ENCODE measurements around the gene MRFAP1.
A peak's percentile ranks its signal among the peaks of the same experiment; 100 is the strongest.
"Not testable (repeated sequence)": the region's sequence is repeated elsewhere in the genome, so short reads cannot be mapped to it uniquely, and the experiment has no call there.

MRFAP1 gene

GRCh38 chr4:6610856-6611430 is 29.5 kb upstream of the MRFAP1 start:
- no peak for DNase-seq (ENCODE audit: low spot score)

DNA sequence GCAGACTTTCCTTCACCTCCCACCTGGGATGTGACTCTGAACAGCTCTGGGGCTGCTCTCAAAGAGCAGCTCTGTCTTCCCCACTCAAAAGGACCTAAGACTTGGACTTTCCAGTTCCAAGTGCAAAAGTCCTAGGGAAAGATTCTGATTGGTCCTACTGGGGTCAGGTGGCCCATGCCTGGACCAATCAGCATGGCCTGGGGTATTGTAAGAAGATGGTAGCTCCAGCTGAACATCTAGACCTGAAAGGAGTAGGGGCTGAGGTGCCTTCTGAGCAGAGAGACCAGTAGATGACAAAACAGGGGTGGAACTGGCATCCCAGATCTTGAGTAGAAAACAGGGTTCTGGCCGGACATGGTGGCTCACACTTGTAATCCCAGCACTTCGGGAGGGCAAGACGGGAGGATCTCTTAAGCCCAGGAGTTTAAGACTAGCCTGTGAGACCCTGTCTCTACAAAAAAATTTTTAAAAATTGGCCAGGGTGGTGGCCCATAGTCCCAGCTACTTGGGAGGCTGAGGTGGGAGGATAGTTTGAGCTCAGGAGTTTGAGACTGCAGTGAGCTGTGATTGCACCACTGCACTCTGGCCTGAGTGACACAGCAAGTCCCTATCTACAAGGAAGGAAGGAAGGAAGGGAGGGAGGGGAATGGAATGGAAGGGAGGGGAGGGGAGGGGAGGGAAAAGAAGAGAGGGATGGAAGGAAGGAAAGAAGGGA is 27.4 kb upstream of the MRFAP1 start:
- DNase-seq (ENCODE audit: low spot score) = no peak

DNA sequence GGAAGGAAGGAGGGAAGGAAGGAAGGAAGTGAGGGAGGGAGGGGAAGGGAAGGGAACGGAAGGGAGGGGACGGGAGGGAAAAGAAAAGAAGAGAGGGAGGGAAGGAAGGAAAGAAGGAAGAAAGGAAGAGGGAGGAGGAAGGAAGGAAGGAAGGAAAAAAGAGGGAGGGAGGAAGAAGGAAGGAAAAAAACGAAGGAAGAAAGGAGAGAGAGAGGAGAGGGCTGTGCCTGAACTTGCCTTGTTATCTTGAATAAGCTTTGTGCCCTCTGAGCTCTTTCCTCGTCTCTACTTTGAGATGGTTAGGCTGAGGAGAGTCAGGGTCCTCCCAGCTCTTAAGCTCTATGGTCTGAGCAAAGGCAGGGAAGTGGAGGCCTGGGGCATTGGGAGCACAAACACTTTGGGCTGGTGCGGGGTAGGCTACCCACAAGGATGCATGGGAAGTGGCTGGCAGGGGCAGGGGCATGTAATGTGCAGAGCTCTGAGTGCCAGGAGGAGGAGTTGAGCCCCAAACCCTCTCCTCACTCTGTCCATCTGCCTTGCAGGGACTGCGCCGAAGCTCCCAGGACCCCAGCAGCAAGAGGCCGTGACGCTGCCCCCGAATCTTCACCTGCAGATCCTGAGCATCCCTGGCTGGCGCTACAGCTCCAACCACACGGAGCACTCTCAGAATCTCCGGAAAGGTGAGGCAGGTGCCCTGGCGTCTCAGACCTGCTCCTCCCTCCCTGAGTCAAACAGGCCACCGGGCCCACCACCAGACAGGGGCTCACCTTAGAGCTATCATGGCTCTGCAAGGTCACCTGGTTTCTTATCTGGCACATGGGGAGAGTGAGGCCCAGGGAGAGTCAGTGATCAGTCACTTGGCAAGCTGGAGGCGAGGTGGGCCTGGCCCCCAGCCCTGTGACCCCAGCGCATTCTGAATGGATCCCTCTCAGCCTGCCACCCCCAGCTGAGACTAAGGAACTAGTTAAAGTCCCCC is 26.5 kb upstream of the MRFAP1 start:
- DNase-seq (ENCODE audit: low spot score) = no peak

DNA sequence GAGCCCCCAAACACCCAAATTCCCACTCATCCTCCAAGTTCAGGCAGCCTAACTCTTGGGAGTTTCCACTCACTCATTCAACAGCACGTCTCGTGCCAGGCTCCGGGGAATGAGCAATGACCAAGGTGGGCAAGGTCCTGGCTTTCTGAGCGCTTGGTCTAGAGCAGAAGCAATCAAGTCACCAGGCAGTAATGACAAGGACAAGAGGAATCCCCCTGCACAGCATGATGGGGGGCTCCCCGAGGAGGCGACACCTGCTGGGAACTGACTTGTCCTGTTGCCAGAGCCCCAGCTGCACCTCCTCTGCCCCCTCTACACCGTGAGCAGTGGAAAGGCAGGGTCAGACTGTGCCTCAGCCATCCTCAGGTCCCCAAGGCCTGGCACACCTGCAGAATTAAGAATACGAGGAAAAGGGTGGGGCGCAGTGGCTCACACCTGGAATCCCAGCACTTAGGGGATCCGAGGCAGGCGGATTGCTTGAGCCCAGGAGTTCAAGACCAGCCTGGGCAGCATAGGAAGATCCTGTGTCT is 25.7 kb upstream of the MRFAP1 start:
- DNase-seq (ENCODE audit: low spot score) = no peak

DNA sequence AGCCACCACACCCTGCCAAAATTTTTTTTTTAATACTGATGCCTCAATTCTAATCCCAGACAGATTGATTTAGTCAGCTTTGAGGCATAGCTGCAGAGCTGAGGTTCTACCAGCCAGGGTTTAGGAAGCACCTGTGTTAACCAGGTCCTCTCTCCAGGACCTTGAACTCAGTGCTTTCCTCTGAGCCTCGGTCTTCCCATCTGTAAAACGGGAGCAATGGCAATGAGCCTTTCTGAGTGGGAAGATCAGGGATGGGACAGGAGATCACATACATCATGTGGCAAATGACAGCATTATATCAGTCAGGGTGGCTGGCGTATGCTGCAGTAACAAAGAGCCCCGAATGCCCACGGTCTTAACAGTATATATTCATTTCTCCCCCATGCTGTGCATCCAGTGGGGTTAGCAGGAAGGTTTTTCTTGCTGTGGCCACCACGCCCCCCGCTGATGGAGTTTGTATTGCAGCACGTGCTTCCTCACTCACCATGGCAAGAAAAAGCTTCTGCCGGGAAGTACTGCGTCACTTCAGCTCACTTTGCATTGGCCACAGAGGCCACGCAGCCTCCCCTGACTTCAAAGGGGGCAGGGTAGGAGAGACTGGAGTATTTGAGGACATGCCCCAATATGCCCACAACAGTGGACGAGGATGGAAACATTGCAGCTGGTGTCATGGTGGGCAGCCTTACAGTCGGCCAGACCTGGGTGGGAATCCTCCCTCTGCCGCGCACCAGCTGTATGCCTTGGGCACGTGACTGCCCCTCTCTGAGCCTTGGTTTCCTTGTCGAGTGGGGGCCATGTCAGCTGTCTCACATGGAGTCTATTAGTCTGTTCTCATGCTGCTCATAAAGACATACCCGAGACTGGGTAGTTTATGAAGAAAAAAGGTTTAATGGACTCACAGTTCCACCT is 24.1 kb upstream of the MRFAP1 start:
- no peak for DNase-seq (ENCODE audit: low spot score)

DNA sequence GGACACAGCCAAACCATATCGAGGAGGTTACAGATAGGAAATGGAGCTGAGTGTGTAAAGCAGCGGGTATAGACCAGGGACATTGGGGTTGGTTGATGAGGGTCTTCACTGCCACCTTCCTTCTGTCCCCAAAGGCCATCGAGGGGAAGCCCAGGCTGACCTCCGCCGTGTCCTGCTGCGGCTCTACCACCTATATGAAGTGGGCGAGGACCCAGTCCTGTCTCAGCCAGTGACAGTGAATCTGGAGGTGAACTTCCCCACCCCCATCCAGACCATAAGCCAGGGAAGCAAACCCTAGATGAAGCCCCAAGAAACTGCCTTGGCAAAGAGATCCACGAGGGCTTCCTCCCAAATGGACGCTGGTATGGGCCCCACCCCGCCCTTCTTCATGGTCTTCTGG is 23.2 kb upstream of the MRFAP1 start:
- DNase-seq (ENCODE audit: low spot score) = no peak

GRCh38 chr4:6618386-6619115 is 21.9 kb upstream of the MRFAP1 start:
- no peak for DNase-seq (ENCODE audit: low spot score)

- no peak for DNase-seq (ENCODE audit: low spot score)
These were observed 21.4 kb upstream of the MRFAP1 start for GRCh38 chr4:6619116-6619465.

DNA sequence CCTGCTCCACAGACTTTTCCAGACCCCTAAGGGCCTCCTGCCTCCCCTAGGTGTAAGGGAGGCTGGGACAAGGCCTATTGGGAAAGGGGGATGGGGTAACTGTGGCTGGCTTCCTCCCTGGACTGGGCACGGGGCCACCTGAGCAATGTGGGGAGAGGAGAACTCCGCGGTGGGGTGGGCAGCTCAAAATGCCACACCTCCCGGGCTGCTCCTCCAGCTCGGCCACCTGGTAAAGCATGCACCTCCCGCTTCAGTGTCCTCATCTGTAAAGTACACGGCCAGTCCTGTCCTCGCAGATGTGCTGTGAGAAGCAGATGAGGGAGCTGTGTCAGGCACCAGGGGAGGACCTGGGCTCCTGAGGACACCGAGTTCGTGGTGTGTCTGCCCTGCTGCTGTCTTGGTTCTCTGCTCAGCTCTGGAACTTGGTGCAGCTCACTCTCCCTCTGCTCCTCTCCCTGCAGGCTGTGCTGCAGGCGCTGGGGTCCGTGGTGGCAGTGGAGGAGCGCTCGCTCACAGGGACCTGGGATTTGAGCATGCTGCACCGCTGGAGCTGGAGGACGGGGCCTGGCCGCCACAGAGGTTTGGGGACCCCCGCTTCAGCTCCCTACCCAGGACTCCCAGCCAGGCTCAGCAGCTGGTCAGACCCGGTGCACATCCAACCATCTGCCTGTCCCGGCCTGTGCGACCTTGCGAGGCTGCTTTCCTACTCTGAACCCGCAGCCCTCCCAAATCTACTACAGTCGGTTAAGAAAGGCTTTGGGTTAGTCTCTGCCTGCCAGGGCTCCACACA is 20.8 kb upstream of the MRFAP1 start:
- no peak for DNase-seq (ENCODE audit: low spot score)

DNA sequence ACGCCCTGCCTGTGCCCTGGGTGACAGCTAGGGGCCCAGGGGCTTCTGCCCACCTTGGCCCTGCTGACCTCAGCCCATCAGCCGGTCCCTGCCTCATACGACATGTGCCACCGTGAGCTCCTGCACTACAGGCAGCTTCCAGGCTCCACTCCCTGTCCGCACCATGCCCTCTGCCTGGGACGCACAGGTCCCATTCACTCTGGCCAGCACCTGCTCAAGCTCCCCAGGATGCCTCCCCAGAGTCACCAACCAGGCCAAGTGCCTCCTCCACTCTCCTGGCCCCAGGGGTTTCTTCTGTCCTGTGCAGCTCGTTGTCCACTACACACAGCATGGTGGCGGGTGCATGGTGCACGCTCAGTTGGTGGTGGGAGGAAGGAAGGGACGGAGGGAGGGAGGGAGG is 20.2 kb upstream of the MRFAP1 start:
- DNase-seq (ENCODE audit: low spot score) = no peak

DNA sequence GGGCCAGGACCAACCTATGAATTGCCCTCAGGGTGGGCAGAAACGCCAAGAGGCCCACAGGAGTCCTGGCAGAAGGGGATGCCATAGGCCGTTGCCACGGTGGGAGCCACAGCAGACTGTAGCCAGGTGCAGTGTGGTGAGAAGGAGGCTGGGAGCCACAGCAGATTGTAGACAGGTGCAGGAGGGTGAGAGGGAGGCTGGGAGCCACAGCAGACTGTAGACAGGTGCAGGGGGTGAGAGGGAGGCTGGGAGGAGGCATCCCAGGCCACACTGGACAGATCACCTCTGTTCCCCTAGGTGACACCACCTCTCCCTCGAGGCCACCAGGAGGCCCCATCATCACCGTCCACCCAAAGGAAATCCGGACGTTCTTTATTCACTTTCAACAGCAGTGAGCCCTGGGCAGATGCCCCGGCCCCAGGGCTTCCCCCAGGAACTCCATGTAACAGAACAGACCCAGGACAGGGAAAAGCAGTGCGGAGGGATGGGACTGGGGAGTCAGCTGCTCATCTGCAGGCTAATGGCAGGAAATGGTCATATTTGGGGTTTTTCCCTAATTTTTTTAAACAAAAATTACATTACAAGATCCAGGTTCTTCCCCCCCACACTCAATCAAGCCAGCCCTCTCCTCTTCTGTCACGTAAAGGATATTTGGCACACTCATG is 19.5 kb upstream of the MRFAP1 start:
- DNase-seq (ENCODE audit: low spot score) = no peak

DNA sequence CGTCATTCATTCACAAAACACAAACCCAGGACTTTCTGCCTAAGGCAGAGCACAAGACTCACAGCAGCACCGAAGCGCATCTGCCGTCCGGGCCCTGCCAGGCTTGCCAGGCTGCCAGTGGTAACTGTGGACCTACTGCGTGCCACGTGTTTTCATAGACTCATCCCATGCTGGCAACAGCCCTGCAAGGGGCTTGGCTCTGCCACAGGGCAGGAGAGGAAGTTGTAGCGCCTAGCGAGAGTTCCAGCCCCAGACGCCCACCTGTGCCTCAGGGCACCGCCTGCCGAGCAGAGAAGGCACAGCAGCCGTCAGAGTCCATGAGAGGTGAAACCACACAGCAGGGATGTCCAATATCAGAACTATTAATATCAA is 18.9 kb upstream of the MRFAP1 start:
- DNase-seq (ENCODE audit: low spot score) = no peak

DNA sequence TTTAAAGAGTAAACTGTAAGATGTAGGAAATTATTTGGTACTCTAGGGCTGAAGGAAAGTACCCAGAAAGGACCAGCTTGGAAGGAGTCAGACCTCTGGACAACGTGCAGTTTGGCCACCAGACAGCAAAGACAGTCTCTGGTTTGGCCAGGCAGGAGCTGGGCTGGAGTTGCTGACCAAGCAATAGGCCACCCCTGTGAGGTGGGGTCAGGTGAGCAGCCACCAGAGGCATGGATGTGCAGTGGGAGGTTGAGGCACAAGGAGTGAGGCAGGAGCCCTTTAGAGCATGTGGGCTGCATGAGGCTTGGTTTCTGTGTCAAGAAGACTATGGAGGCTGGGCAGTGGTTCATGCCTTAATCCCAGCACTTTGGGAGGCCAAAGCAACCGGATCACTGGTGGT is 17.7 kb upstream of the MRFAP1 start:
- DNase-seq (ENCODE audit: low spot score) = no peak

DNA sequence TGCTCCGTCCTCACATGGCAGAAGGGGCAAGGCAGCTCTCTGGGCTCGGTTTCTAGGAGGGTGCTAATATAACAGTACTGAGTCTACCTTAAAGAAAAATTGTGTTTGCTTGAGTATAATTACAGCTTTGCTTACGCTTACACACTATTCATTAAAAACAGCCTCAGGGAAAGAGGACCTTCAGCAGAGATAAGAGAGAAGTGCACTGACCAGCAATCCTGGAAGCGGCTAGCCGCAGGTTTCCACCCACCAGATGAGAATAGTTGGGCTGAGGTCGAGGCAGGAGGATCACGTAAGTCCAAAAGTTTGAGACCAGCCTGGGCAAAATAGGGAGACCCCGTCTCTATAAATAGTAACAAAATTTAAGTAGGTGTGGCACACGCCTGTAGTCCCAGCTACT is 15.2 kb upstream of the MRFAP1 start:
- DNase-seq (ENCODE audit: low spot score) = no peak

GRCh38 chr4:6626066-6626465 is 14.4 kb upstream of the MRFAP1 start:
- no peak for DNase-seq (ENCODE audit: low spot score)

DNA sequence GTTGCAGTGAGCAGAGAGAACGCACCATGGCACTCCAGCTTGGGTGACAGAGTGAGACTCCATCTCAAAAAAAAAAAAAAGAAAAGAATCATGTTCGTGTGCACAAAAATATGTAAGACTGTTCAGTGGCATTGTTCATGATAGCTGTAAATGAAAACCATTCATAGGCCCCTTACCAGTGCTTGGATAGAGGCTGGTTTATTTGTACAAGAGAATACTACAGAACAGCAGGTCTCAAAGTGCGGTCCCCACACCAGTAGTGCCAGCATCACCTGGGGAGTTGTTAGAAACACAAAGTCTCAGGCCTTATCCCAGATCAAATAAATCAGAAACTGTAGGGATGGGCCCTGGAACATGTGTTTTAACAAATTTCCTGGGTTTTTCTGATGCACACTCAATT is 12.7 kb upstream of the MRFAP1 start:
- no peak for DNase-seq (ENCODE audit: low spot score)

- DNase-seq (ENCODE audit: low spot score) = not testable (repeated sequence)
These were observed 12.0 kb upstream of the MRFAP1 start for GRCh38 chr4:6628484-6628883.

- no peak for DNase-seq (ENCODE audit: low spot score)
These were observed 8.4 kb upstream of the MRFAP1 start for GRCh38 chr4:6632125-6632524.

DNA sequence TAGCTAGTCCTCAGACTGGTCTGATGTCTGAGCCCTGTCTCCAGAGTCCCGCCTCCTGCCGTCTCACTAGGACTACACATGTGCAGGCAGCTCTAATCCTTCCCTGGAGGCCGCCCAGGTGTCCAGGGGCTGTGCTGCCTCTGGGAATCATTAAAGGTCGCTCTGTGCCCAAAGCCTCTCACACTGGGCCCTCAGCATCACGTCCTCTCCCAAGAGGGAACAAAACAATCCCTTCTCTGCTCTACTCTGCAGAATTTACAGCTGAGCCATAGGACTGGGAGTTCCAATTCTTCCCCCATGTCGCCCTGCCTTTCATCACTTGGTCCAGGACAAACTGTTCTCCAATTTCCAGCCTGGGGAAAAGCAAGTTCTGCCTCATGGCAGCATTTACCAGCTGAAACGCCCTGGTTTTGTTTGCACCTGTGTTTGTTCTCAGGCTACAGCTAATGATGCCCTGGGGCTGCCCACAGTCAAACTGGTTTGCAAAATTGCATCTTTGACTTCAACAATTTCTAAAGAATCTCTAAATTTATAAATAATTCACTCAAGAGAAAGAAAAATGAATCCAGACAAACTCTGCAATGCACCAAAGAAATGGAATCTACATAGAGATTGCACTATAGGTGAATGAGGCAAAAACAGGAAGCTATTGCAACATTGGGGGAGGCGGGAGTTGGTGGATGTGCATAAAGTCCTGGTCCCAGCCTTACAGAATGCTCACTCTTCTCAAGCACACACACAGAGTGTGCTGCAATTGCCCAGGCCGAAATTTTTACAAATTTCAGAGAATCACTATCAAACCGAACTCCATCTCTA is 7.2 kb upstream of the MRFAP1 start:
- peak; percentile 65 for DNase-seq (ENCODE audit: low spot score)
